ENCODE measurements around the gene YEATS4.

The YEATS4 gene

GRCh38 chr12:69350777-69351176 is 8.8 kb upstream of the YEATS4 start:
- no peaks in the 10 kb centered on the region for H4K20me1 ChIP-seq
- TF ChIP-seq Cebpa-rat (IDR thresholded peaks at IDR 0.05), result no peak
- no peaks in the 10 kb centered on the region for H3K9me3 ChIP-seq
- no peaks in the 10 kb centered on the region for H3K27me3 ChIP-seq
- peaks cover 8% of the 10 kb centered on the region; the same call in 1 of the 2 replicates for H3K4me1 ChIP-seq
- H3K27ac ChIP-seq, result no peak overlapping the region
- no peak overlapping the region for H3K4me3 ChIP-seq
- no peak overlapping the region for H3K4me2 ChIP-seq
- no peaks in the 10 kb centered on the region for H3K36me3 ChIP-seq
- H3K9ac ChIP-seq, result no peak overlapping the region

DNA sequence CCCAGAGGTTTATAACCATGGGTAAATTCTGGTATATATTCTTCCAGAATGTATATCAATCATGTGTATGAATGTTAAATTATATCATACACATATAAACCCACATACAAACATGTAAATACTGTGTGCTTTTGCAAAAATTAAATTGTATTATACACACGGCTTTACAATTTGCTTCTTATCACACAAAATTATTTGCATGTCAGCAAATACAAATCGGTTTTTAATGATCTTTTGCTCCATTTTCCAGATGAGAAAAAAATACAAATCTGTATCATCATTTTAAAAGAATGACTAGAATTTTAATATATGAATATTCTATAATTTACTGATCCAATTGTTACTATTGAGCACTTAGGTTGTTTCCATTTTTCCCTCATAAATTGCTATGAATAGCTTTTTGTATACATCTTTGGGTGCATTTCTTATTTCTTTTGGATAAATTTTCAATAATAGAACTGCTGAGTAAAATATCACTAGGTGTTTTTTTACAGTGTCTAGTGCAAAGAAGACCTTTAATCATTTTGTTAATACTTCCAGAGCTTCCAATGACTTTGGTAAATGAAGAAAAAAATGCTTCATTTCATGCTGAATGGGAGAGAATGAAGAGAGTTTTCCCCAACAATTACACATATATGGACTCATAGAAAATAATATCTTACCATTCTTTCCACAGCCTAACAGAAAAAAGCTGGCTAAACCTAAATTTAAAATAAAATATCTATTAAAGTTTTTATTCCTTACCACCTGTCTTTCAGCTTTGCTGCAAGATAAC is 7.9 kb upstream of the YEATS4 start:
- Histone ChIP-seq H3K4me3 (no peak overlapping the region), H3K4me1 (peaks cover 8% of the 10 kb centered on the region; the same call in 1 of the 2 replicates), H4K20me1 (no peaks in the 10 kb centered on the region), H3K36me3 (no peaks in the 10 kb centered on the region), H3K9ac (no peak overlapping the region), H3K27ac (no peak overlapping the region), H3K9me3 (no peaks in the 10 kb centered on the region), H3K27me3 (no peaks in the 10 kb centered on the region), H3K4me2 (no peak overlapping the region)
- no peak for TF ChIP-seq Cebpa-rat (IDR thresholded peaks at IDR 0.05)

GRCh38 chr12:69352904-69353303 is 6.6 kb upstream of the YEATS4 start:
- Histone ChIP-seq H3K9ac (no peak overlapping the region), H3K27ac (no peak overlapping the region), H3K4me2 (no peak overlapping the region), H3K4me3 (no peak overlapping the region), H3K27me3 (no peaks in the 10 kb centered on the region), H3K36me3 (no peaks in the 10 kb centered on the region), H4K20me1 (no peaks in the 10 kb centered on the region), H3K9me3 (no peaks in the 10 kb centered on the region), H3K4me1 (peaks cover 4% of the 10 kb centered on the region; the same call in 1 of the 2 replicates)
- TF ChIP-seq Cebpa-rat (IDR thresholded peaks at IDR 0.05), result no peak

DNA sequence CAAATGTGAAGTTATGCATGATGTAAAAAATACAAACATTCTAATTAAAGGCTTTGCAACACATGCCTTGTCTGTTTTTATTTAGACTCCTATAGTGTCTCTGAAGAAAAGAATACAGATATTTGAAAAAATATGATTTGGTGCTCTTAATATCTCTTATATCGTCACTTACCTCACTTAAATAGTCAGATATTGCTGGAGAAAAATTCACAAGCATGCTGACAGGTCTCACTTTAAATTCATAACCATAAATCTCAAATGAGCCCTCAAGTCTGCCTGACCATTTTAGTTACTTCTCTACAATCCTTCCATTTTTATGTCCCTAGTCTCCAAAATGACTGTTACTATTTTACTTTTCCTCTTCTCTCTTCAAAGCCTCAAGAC is 5.4 kb upstream of the YEATS4 start:
- Histone ChIP-seq H3K4me1 (peaks cover 4% of the 10 kb centered on the region), H3K4me2 (no peak overlapping the region), H3K27ac (no peak overlapping the region), H3K9ac (no peak overlapping the region), H3K4me3 (no peak overlapping the region), H4K20me1 (no peaks in the 10 kb centered on the region), H3K36me3 (no peaks in the 10 kb centered on the region), H3K9me3 (no peaks in the 10 kb centered on the region), H3K27me3 (no peaks in the 10 kb centered on the region)
- no peak for TF ChIP-seq Cebpa-rat (IDR thresholded peaks at IDR 0.05)

GRCh38 chr12:69354556-69355187 is 4.9 kb upstream of the YEATS4 start:
- Histone ChIP-seq H3K4me1 (peaks cover 6% of the 10 kb centered on the region), H3K4me2 (no peak overlapping the region), H4K20me1 (no peaks in the 10 kb centered on the region), H3K9ac (no peak overlapping the region), H3K27me3 (no peaks in the 10 kb centered on the region), H3K4me3 (no peak overlapping the region), H3K27ac (no peak overlapping the region), H3K36me3 (no peaks in the 10 kb centered on the region), H3K9me3 (no peaks in the 10 kb centered on the region)
- no peak for TF ChIP-seq Cebpa-rat (IDR thresholded peaks at IDR 0.05)

GRCh38 chr12:69355363-69356028 is 4.0 kb upstream of the YEATS4 start:
- Histone ChIP-seq H3K4me1 (peaks cover 9% of the 10 kb centered on the region), H3K4me3 (no peak overlapping the region), H3K27ac (no peak overlapping the region), H3K9ac (0 out of 2 replicates have a peak overlapping the region, but pooled peaks have one; percentile 15), H4K20me1 (0 out of 2 replicates have a peak, but pooled peaks cover 2% of the 10 kb centered on the region), H3K36me3 (no peaks in the 10 kb centered on the region), H3K4me2 (no peak overlapping the region), H3K9me3 (no peaks in the 10 kb centered on the region), H3K27me3 (no peaks in the 10 kb centered on the region)
- no peak for TF ChIP-seq Cebpa-rat (IDR thresholded peaks at IDR 0.05)

GRCh38 chr12:69360348-69360672 is 767 bp downstream of the YEATS4 start:
- peaks cover 35% of the 10 kb centered on the region; the same call in 1 of the 2 replicates for H3K36me3 ChIP-seq
- no peak for TF ChIP-seq Cebpa-rat (IDR thresholded peaks at IDR 0.05)
- H3K27ac ChIP-seq, result peak overlapping the region; percentile 97
- H3K4me1 ChIP-seq, result peaks cover 18% of the 10 kb centered on the region
- 0 out of 2 replicates have a peak, but pooled peaks cover 7% of the 10 kb centered on the region for H4K20me1 ChIP-seq
- peak overlapping the region; percentile 85 for H3K4me3 ChIP-seq
- H3K27me3 ChIP-seq, result no peaks in the 10 kb centered on the region
- peak overlapping the region; percentile 96 for H3K9ac ChIP-seq
- H3K4me2 ChIP-seq, result peak overlapping the region; percentile 86
- no peaks in the 10 kb centered on the region for H3K9me3 ChIP-seq

GRCh38 chr12:69366796-69367195 is 7.3 kb downstream of the YEATS4 start:
- Histone ChIP-seq H3K4me3 (no peak overlapping the region), H3K36me3 (peaks cover 84% of the 10 kb centered on the region), H4K20me1 (0 out of 2 replicates have a peak, but pooled peaks cover 8% of the 10 kb centered on the region), H3K4me2 (no peak overlapping the region), H3K9me3 (peaks cover 5% of the 10 kb centered on the region), H3K9ac (no peak overlapping the region), H3K4me1 (no peaks in the 10 kb centered on the region), H3K27me3 (no peaks in the 10 kb centered on the region), H3K27ac (no peak overlapping the region)
- no peak for TF ChIP-seq Cebpa-rat (IDR thresholded peaks at IDR 0.05)

DNA sequence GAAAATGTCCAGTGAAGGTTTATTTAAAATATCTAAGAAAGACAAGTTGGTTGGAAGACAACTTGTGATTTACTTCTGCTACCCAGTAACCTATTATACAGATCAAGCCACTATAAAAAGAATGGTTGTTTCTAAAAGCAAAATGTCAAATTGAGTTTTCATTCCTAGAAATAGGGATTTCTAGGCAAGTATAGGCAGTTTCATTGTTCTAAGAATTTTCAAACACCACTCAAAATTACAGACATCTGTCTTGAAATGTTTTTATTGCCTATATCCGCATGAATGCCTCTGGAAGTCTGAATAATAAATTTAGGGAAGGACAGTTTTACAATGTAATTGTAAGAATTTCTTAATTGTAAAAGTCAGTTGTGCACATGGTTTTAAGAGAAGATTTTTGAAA is 8.6 kb downstream of the YEATS4 start:
- Histone ChIP-seq H3K9me3 (peaks cover 18% of the 10 kb centered on the region), H3K4me3 (no peak overlapping the region), H3K9ac (no peak overlapping the region), H3K4me2 (no peak overlapping the region), H3K27me3 (no peaks in the 10 kb centered on the region), H4K20me1 (0 out of 2 replicates have a peak, but pooled peaks cover 8% of the 10 kb centered on the region), H3K27ac (no peak overlapping the region), H3K36me3 (peaks cover 87% of the 10 kb centered on the region), H3K4me1 (no peaks in the 10 kb centered on the region)
- no peak for TF ChIP-seq Cebpa-rat (IDR thresholded peaks at IDR 0.05)

DNA sequence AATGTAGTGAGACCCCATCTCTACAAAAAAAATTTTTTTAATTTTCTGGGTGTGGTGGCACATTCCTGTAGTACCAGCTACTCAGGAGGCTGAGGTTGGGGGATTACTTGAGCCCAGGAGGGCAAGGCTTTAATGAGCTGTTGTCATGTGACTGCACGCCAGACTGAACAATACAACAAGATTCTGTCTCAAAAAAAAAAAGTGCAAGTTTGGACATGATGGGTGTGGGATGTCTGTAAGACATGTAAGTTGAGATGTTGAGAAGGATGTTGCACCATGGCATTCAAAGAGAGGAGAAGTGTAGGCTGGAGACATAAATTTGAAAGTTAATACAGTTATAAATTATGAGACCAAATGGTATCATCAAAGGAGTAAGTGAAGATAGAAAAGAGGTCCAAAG is 23.5 kb downstream of the YEATS4 start:
- H3K9me3 ChIP-seq, result no peaks in the 10 kb centered on the region
- no peak overlapping the region for H3K27ac ChIP-seq
- TF ChIP-seq Cebpa-rat (IDR thresholded peaks at IDR 0.05), result no peak
- H3K4me3 ChIP-seq, result no peak overlapping the region
- H3K9ac ChIP-seq, result no peak overlapping the region
- H3K4me2 ChIP-seq, result no peak overlapping the region
- H3K4me1 ChIP-seq, result no peaks in the 10 kb centered on the region
- no peaks in the 10 kb centered on the region for H3K27me3 ChIP-seq
- peaks cover 73% of the 10 kb centered on the region for H3K36me3 ChIP-seq
- 0 out of 2 replicates have a peak, but pooled peaks cover 10% of the 10 kb centered on the region for H4K20me1 ChIP-seq
